Smooth muscle cell (in vitro differentiated cells): ENCODE data around the gene JOSD2. TPM values are rescaled to one million over a fixed set of nuclear protein-coding genes. Genes with fewer than 3 reads are reported as not detected.

Experiments used
- DNase-seq: peaks from one replicate; lab custom pipeline; 2025; ENCODE audit not compliant: unreplicated experiment; lab: John Stamatoyannopoulos, UW
- H2AFZ ChIP-seq: fragments of 200-600 bp; sonication (generic); 2 replicates; pipeline ENCODE4 v1.6.0; 2016; ENCODE audit warnings: antibody characterized with exemption, low read depth, mild to moderate bottlenecking
- H3F3A ChIP-seq: fragments of 200-600 bp; sonication (generic); 2 replicates; pipeline ENCODE4 v1.6.0; 2017; ENCODE audit warnings: antibody characterized with exemption, low read depth
- H3K27ac ChIP-seq: fragments of 200-600 bp; sonication (generic); 2 replicates; pipeline ENCODE4 v1.5.1; 2016; ENCODE audit warnings: low read depth, mild to moderate bottlenecking
- H3K27me3 ChIP-seq: fragments of 200-600 bp; sonication (generic); 2 replicates; pipeline ENCODE4 v1.6.1; 2016; ENCODE audit warnings: low read depth, mild to moderate bottlenecking
- H3K36me3 ChIP-seq: fragments of 200-600 bp; sonication (generic); 2 replicates; pipeline ENCODE4 v1.5.1; 2016; ENCODE audit warnings: low read depth
- H3K4me1 ChIP-seq: fragments of 200-600 bp; sonication (generic); 2 replicates; pipeline ENCODE4 v1.5.1; 2016; ENCODE audit warnings: low read depth
- H3K4me2 ChIP-seq: fragments of 200-600 bp; sonication (generic); 2 replicates; pipeline ENCODE4 v1.6.0; 2016; ENCODE audit warnings: mild to moderate bottlenecking
- H3K4me3 ChIP-seq: fragments of 200-600 bp; sonication (generic); 2 replicates; pipeline ENCODE4 v1.5.1; 2016; ENCODE audit warnings: mild to moderate bottlenecking
- H3K79me2 ChIP-seq: fragments of 200-600 bp; sonication (generic); 2 replicates; pipeline ENCODE4 v1.6.0; 2016; ENCODE audit warnings: low read depth, mild to moderate bottlenecking
- H3K9ac ChIP-seq: fragments of 200-600 bp; sonication (generic); 2 replicates; pipeline ENCODE4 v1.6.0; 2016; ENCODE audit warnings: low read depth
- H3K9me3 ChIP-seq: fragments of 200-600 bp; sonication (generic); replicated peaks from 2 replicates; pipeline ENCODE4 v1.5.1; 2016; ENCODE audit warnings: low read depth
- H4K20me1 ChIP-seq: fragments of 200-600 bp; sonication (generic); 2 replicates; pipeline ENCODE4 v1.6.0; 2016; ENCODE audit warnings: low read depth
- CTCF ChIP-seq: fragments of 200-600 bp; sonication (generic); IDR thresholded peaks from 2 replicates; pipeline ENCODE4 v1.5.1; 2017; ENCODE audit warnings: borderline replicate concordance, mild to moderate bottlenecking, antibody characterized with exemption; ENCODE audit not compliant: insufficient read depth, poor library complexity, severe bottlenecking
- WGBS: methylation state at CpG from one replicate; pipeline ENCODE4 v1.1.7; 2016; ENCODE audit warnings: low lambda C conversion rate; 5-methylcytosine and 5-hydroxymethylcytosine counted together
- polyA plus RNA-seq: library from polyadenylated mRNA; unstranded; fragments of >200 nt; fragmentation: Nextera tagmentation; extraction: Ambion mirVana; gene quantifications from 2 replicates; pipeline ENCODE4 v1.2.1, GENCODE V29; 2016
- total RNA-seq: library from RNA; depleted of rRNA; stranded (reverse); fragments of >200 nt; gene quantifications from 2 replicates; pipeline ENCODE4 v1.2.3, GENCODE V29; 2014

Gene JOSD2
- total and polyA plus RNA-seq, 2 experiments from 2014 or later: 17.1 to 77.6 TPM

GRCh38 chr19:50549059-50549926 is 38.3 kb upstream of the JOSD2 start:
- Histone ChIP-seq H4K20me1 (no peaks in the 10 kb centered on the region), H3K36me3 (no peaks in the 10 kb centered on the region), H3K27ac (no peak overlapping the region), H2AFZ (no peak overlapping the region), H3K4me3 (no peak overlapping the region), H3K27me3 (peaks cover 16% of the 10 kb centered on the region), H3K9me3 (no peaks in the 10 kb centered on the region), H3F3A (no peaks in the 10 kb centered on the region), H3K4me1 (no peaks in the 10 kb centered on the region), H3K79me2 (no peaks in the 10 kb centered on the region), H3K9ac (no peak overlapping the region), H3K4me2 (no peak overlapping the region)
- TF ChIP-seq CTCF: no peak
- WGBS: 91% methylated on average over 15 of the region's 22 CpGs
- no peak for DNase-seq

- 94% methylated on average over 37 of the region's 45 CpGs for WGBS
- Histone ChIP-seq H3K4me2 (no peak overlapping the region), H4K20me1 (no peaks in the 10 kb centered on the region), H3K79me2 (no peaks in the 10 kb centered on the region), H3K4me3 (no peak overlapping the region), H3K4me1 (no peaks in the 10 kb centered on the region), H3K27me3 (peaks cover 15% of the 10 kb centered on the region), H3K9me3 (no peaks in the 10 kb centered on the region), H3K36me3 (no peaks in the 10 kb centered on the region), H3K9ac (no peak overlapping the region), H3F3A (no peaks in the 10 kb centered on the region), H3K27ac (no peak overlapping the region), H2AFZ (no peak overlapping the region)
- DNase-seq: no peak
- no peak for TF ChIP-seq CTCF
Observed at GRCh38 chr19:50548191-50549058, 37.4 kb upstream of the JOSD2 start.

- TF ChIP-seq CTCF: no peak
- Histone ChIP-seq H2AFZ (no peak overlapping the region), H3K36me3 (no peaks in the 10 kb centered on the region), H3K27ac (no peak overlapping the region), H3K79me2 (no peaks in the 10 kb centered on the region), H3K9ac (no peak overlapping the region), H4K20me1 (no peaks in the 10 kb centered on the region), H3K4me2 (no peak overlapping the region), H3K9me3 (no peaks in the 10 kb centered on the region), H3K4me1 (no peaks in the 10 kb centered on the region), H3K27me3 (peaks cover 13% of the 10 kb centered on the region), H3K4me3 (no peak overlapping the region), H3F3A (no peaks in the 10 kb centered on the region)
- 77% methylated on average over 18 of the region's 18 CpGs for WGBS
- DNase-seq: no peak
Observed at GRCh38 chr19:50547385-50548190, 36.6 kb upstream of the JOSD2 start.
